ENCODE data around the gene KLHL28. TPM values are rescaled to one million over a fixed set of nuclear protein-coding genes. Genes with fewer than 3 reads are reported as not detected.

The KLHL28 gene
- total and polyA plus RNA-seq, 2 donors (not counting 3 experiments of a cell fraction or from before 2014, with no cell fraction given) = 2.9 to 7.3 TPM

DNA sequence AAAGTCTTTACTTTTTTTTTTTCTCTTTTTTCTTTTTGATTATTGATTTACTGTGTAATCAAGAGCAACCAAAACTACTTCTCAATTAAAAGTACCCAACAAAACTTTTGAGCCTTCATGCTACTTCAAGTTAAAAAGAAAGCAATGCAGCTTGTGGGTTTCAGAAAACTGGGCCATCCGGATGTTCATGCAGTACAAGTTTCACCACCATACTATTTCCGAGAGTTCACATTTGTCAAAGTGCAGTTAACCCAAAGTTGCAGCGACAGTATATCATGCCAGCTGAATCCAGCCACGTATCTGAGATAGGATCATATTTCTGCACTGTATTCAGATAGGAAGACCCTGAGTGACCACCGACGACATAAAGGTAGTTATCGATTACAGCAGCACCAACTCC is 33.0 kb downstream of the KLHL28 start:
- no peak overlapping the region for H3K27ac ChIP-seq (ENCODE audit: insufficient read depth, low read depth, low read length)
- H3K4me3 ChIP-seq (replicated peaks in 1 of 3; ENCODE audit: insufficient read depth in 1 of 3, low read depth in 1 of 3, low read length in 3 of 3) = no peak overlapping the region
- no peaks in the 10 kb centered on the region for H3K79me2 ChIP-seq (ENCODE audit: control insufficient read depth, insufficient read depth, low read length)
- dilution Hi-C loops (cut with MboI; ENCODE audit: extremely low pct_ligation_motif_present, low sequenced_read_pairs) (no loop called here), intact Hi-C loops (cut with micrococcal nuclease) (no loop called here)
- no peaks in the 10 kb centered on the region for H3K9me1 ChIP-seq (replicated peaks; ENCODE audit: control insufficient read depth, extremely low read depth, insufficient read depth, low read length)
- FAIRE-seq (no peak), DNase-seq (ENCODE audit: low read depth, low spot score) (no peak)
- no peak overlapping the region for H2AFZ ChIP-seq (ENCODE audit: low read depth, low read length)
- BruUV-seq (replicated peaks) = no TSS peak
- CTCF ChIA-PET = no interaction called here
- no peaks in the 10 kb centered on the region for H3K36me3 ChIP-seq (ENCODE audit: control insufficient read depth in 2 of 2, extremely low read depth in 1 of 2, insufficient read depth in 2 of 2, low read length in 2 of 2)
- peaks cover 3% of the 10 kb centered on the region for H4K20me1 ChIP-seq (replicated peaks; ENCODE audit: control insufficient read depth, extremely low read depth, insufficient read depth, low read length)
- POLR2A ChIA-PET = no interaction called here
- no peak overlapping the region for H3K9ac ChIP-seq (replicated peaks; ENCODE audit: extremely low read depth, insufficient read depth, low read length)
- no peaks in the 10 kb centered on the region for H3K27me3 ChIP-seq (ENCODE audit: control insufficient read depth in 2 of 2, insufficient read depth in 2 of 2, low read length in 2 of 2)
- no peaks in the 10 kb centered on the region for H3K4me1 ChIP-seq (ENCODE audit: control insufficient read depth, extremely low read depth, insufficient read depth, low read length)
- no peak overlapping the region for H3K4me2 ChIP-seq (ENCODE audit: insufficient read depth, low read length)
- TF ChIP-seq JUN (IDR thresholded peaks at IDR 0.05; ENCODE audit: borderline replicate concordance, insufficient read depth, insufficient read length, low read depth) (no peak), EZH2 (IDR thresholded peaks at IDR 0.05; ENCODE audit: borderline replicate concordance, low read depth, low read length, severe bottlenecking) (no peak), POLR2A (IDR thresholded peaks at IDR 0.05; ENCODE audit: low read depth, low read length) (no peak), GATA2 (IDR thresholded peaks at IDR 0.05; ENCODE audit: insufficient read depth, insufficient read length, low read depth, low read length) (no peak), MYC (IDR thresholded peaks at IDR 0.05; ENCODE audit: low read depth, low read length) (no peak), FOS (IDR thresholded peaks at IDR 0.05; ENCODE audit: borderline replicate concordance, insufficient read depth, low read length) (no peak), POLR2AphosphoS5 (IDR thresholded peaks at IDR 0.05; ENCODE audit: insufficient read depth, low read depth, low read length) (no peak)
- TF ChIP-seq, protein P1, sequence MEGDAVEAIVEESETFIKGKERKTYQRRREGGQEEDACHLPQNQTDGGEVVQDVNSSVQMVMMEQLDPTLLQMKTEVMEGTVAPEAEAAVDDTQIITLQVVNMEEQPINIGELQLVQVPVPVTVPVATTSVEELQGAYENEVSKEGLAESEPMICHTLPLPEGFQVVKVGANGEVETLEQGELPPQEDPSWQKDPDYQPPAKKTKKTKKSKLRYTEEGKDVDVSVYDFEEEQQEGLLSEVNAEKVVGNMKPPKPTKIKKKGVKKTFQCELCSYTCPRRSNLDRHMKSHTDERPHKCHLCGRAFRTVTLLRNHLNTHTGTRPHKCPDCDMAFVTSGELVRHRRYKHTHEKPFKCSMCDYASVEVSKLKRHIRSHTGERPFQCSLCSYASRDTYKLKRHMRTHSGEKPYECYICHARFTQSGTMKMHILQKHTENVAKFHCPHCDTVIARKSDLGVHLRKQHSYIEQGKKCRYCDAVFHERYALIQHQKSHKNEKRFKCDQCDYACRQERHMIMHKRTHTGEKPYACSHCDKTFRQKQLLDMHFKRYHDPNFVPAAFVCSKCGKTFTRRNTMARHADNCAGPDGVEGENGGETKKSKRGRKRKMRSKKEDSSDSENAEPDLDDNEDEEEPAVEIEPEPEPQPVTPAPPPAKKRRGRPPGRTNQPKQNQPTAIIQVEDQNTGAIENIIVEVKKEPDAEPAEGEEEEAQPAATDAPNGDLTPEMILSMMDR (IDR thresholded peaks at IDR 0.05; ENCODE audit: extremely low read depth in 1 of 2, insufficient read depth in 1 of 2, low read depth in 1 of 2, low read length in 2 of 2) = no peak
- no peaks in the 10 kb centered on the region for H3K9me3 ChIP-seq (replicated peaks; ENCODE audit: control insufficient read depth, insufficient read depth, low read length)

All from endothelial cell of umbilical vein (primary cell).